ENCODE data around the gene COA1.

DNA sequence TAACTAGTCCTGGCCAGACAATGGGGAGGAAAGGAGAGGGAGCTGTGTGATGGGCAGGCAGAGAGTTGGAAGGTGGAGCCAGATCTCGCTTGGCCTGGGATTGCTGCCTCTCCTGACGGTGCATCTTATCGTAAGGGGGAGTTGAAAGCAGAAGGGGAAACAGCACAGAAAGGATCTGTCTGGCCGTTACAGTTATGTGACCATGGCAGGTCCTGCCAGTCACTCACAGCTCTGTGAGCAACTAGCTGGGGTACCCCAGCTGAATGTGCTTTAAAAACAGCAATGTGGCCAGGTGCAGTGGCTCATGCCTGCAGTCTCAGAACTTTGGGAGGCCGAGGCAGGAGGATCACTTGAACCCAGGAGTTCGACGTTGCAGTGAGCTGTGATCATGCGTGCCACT is 37.2 kb upstream of the COA1 start:
- TF ChIP-seq, protein P1, sequence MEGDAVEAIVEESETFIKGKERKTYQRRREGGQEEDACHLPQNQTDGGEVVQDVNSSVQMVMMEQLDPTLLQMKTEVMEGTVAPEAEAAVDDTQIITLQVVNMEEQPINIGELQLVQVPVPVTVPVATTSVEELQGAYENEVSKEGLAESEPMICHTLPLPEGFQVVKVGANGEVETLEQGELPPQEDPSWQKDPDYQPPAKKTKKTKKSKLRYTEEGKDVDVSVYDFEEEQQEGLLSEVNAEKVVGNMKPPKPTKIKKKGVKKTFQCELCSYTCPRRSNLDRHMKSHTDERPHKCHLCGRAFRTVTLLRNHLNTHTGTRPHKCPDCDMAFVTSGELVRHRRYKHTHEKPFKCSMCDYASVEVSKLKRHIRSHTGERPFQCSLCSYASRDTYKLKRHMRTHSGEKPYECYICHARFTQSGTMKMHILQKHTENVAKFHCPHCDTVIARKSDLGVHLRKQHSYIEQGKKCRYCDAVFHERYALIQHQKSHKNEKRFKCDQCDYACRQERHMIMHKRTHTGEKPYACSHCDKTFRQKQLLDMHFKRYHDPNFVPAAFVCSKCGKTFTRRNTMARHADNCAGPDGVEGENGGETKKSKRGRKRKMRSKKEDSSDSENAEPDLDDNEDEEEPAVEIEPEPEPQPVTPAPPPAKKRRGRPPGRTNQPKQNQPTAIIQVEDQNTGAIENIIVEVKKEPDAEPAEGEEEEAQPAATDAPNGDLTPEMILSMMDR (IDR thresholded peaks at IDR 0.05): no peak
- no peak for TF ChIP-seq POLR2A (IDR thresholded peaks at IDR 0.05)

Measured in esophagus squamous epithelium (tissue), 4 donors.